Measurements from ENCODE around the gene IQCM. TPM values are rescaled to one million over a fixed set of nuclear protein-coding genes. Genes with fewer than 3 reads are reported as not detected.

IQCM gene
- total and polyA plus RNA-seq, 2 donors (not counting 3 experiments of a cell fraction or from before 2014, with no cell fraction given) = not detected

GRCh38 chr4:149845743-149846142 is 30.1 kb upstream of the IQCM start:
- TF ChIP-seq MYC (IDR thresholded peaks at IDR 0.05; ENCODE audit: low read depth, low read length) = no peak
- no peak for TF ChIP-seq CTCF (IDR thresholded peaks at IDR 0.05; ENCODE audit: extremely low read depth in 1 of 2, insufficient read depth in 1 of 2, low read depth in 1 of 2, low read length in 2 of 2)
- no peak for TF ChIP-seq POLR2AphosphoS5 (IDR thresholded peaks at IDR 0.05; ENCODE audit: insufficient read depth, low read depth, low read length)
- no peak for TF ChIP-seq MAX (IDR thresholded peaks at IDR 0.05; ENCODE audit: insufficient read depth, insufficient read length)
- no peak for TF ChIP-seq JUN (IDR thresholded peaks at IDR 0.05; ENCODE audit: borderline replicate concordance, insufficient read depth, insufficient read length, low read depth)
- TF ChIP-seq GATA2 (IDR thresholded peaks at IDR 0.05; ENCODE audit: insufficient read depth, insufficient read length, low read depth, low read length) = no peak
- TF ChIP-seq FOS (IDR thresholded peaks at IDR 0.05; ENCODE audit: borderline replicate concordance, insufficient read depth, low read length) = no peak
- POLR2A ChIA-PET = interaction anchor here (0.5 kb wide), 1 partner anchor 533 kb away, joined by 7 read pairs; no protein-coding TSS in a partner anchor
- H3K79me2 ChIP-seq (ENCODE audit: control insufficient read depth, insufficient read depth, low read length) = no peaks in the 10 kb centered on the region
- no peak overlapping the region for H3K27ac ChIP-seq (ENCODE audit: insufficient read depth, low read depth, low read length)
- no peak overlapping the region for H3K4me2 ChIP-seq (ENCODE audit: insufficient read depth, low read length)
- H3K9me3 ChIP-seq (replicated peaks; ENCODE audit: control insufficient read depth, insufficient read depth, low read length) = no peaks in the 10 kb centered on the region
- CTCF ChIA-PET = no interaction called here
- H3K27me3 ChIP-seq (ENCODE audit: control insufficient read depth in 2 of 2, insufficient read depth in 2 of 2, low read length in 2 of 2) = no peaks in the 10 kb centered on the region
- no peak overlapping the region for H3K4me3 ChIP-seq (replicated peaks in 1 of 3; ENCODE audit: insufficient read depth in 1 of 3, low read depth in 1 of 3, low read length in 3 of 3)
- H3K36me3 ChIP-seq (ENCODE audit: control insufficient read depth in 2 of 2, extremely low read depth in 1 of 2, insufficient read depth in 2 of 2, low read length in 2 of 2) = no peaks in the 10 kb centered on the region
- intact Hi-C loops (cut with micrococcal nuclease) (no loop called here), dilution Hi-C loops (cut with MboI; ENCODE audit: extremely low pct_ligation_motif_present, low sequenced_read_pairs) (no loop called here)
- no peak overlapping the region for H3K9ac ChIP-seq (replicated peaks; ENCODE audit: extremely low read depth, insufficient read depth, low read length)
- H4K20me1 ChIP-seq (replicated peaks; ENCODE audit: control insufficient read depth, extremely low read depth, insufficient read depth, low read length) = no peaks in the 10 kb centered on the region
- no TSS peak for BruUV-seq (replicated peaks)
- no peak for FAIRE-seq
- no peaks in the 10 kb centered on the region for H3K4me1 ChIP-seq (ENCODE audit: control insufficient read depth, extremely low read depth, insufficient read depth, low read length)
- no peak for DNase-seq (ENCODE audit: low read depth, low spot score)
- no peaks in the 10 kb centered on the region for H3K9me1 ChIP-seq (replicated peaks; ENCODE audit: control insufficient read depth, extremely low read depth, insufficient read depth, low read length)
- no peak overlapping the region for H2AFZ ChIP-seq (ENCODE audit: low read depth, low read length)
